GM23248 (cell line): ENCODE data around the gene LTK. TPM values are rescaled to one million over a fixed set of nuclear protein-coding genes. Genes with fewer than 3 reads are reported as not detected.
A peak's percentile ranks its signal among the peaks of the same experiment; 100 is the strongest.

Experiments
- DNase-seq: peaks from one replicate; pipeline ENCODE4 v3.0.0-alpha.2; 2015
- H2AFZ ChIP-seq: fragments of 200-600 bp; sonication (generic); 2 replicates; pipeline ENCODE4 v1.6.1; 2016; ENCODE audit warnings: antibody characterized with exemption
- H3F3A ChIP-seq: fragments of 200-600 bp; sonication (generic); 2 replicates; pipeline ENCODE4 v1.6.1; 2016; ENCODE audit warnings: mild to moderate bottlenecking, antibody characterized with exemption, mixed run types; ENCODE audit not compliant: insufficient read depth
- H3K27ac ChIP-seq: fragments of 200-600 bp; sonication (generic); 2 replicates; pipeline ENCODE4 v1.5.1; 2016; ENCODE audit warnings: mild to moderate bottlenecking
- H3K27me3 ChIP-seq: fragments of 200-600 bp; sonication (generic); replicated peaks from 2 replicates; pipeline ENCODE4 v1.6.1; 2016; ENCODE audit warnings: mild to moderate bottlenecking; ENCODE audit not compliant: insufficient read depth
- H3K36me3 ChIP-seq: fragments of 200-600 bp; sonication (generic); 2 replicates; pipeline ENCODE4 v1.6.1; 2016; ENCODE audit warnings: low read depth, mild to moderate bottlenecking
- H3K4me1 ChIP-seq: fragments of 200-600 bp; sonication (generic); 2 replicates; pipeline ENCODE4 v1.6.1; 2016; ENCODE audit warnings: mild to moderate bottlenecking; ENCODE audit not compliant: insufficient read depth
- H3K4me2 ChIP-seq: fragments of 200-600 bp; sonication (generic); one replicate; pipeline ENCODE4 v1.6.1; 2016; ENCODE audit warnings: mild to moderate bottlenecking; ENCODE audit not compliant: unreplicated experiment
- H3K4me3 ChIP-seq: fragments of 200-600 bp; sonication (generic); 2 replicates; pipeline ENCODE4 v1.5.1; 2016; ENCODE audit warnings: mild to moderate bottlenecking
- H3K79me2 ChIP-seq: fragments of 200-600 bp; sonication (generic); 2 replicates; pipeline ENCODE4 v1.6.1; 2016; ENCODE audit warnings: mild to moderate bottlenecking; ENCODE audit not compliant: insufficient read depth
- H3K9ac ChIP-seq: fragments of 200-600 bp; sonication (generic); 2 replicates; pipeline ENCODE4 v1.6.1; 2016; ENCODE audit warnings: mild to moderate bottlenecking
- H3K9me2 ChIP-seq: fragments of 200-600 bp; sonication (generic); 2 replicates; pipeline ENCODE4 v1.6.1; 2016; ENCODE audit warnings: mixed run types, mild to moderate bottlenecking, moderate library complexity; ENCODE audit not compliant: insufficient read depth
- H3K9me3 ChIP-seq: fragments of 200-600 bp; sonication (generic); one replicate; pipeline ENCODE4 v1.6.1; 2017; ENCODE audit warnings: low read depth
- H4K20me1 ChIP-seq: fragments of 200-600 bp; sonication (generic); 2 replicates; pipeline ENCODE4 v1.6.0; 2016; ENCODE audit not compliant: insufficient read depth
- EZH2 ChIP-seq: fragments of 200-600 bp; sonication (generic); IDR thresholded peaks from 2 replicates; pipeline ENCODE4 v1.6.1; 2018; ENCODE audit warnings: antibody characterized with exemption, mild to moderate bottlenecking; ENCODE audit not compliant: insufficient read depth, poor library complexity, severe bottlenecking
- EZH2phosphoT487 ChIP-seq: fragments of 200-600 bp; sonication (generic); IDR thresholded peaks from 2 replicates; pipeline ENCODE4 v1.6.1; 2018; ENCODE audit warnings: antibody characterized with exemption, moderate library complexity, mild to moderate bottlenecking, low read depth; ENCODE audit not compliant: insufficient read depth
- WGBS, 2 experiments: methylation state at CpG; one replicate each; pipeline ENCODE4 v1.1.6; 2015 to 2017; ENCODE audit warnings: low lambda C conversion rate in 2 of 2, low coverage in 1 of 2; ENCODE audit errors: missing lambda C conversion rate in 2 of 2; 5-methylcytosine and 5-hydroxymethylcytosine counted together
- in situ Hi-C: fragments of 300-500 bp; cut with MboI; formaldehyde crosslinking; loops from 2 replicates; pipeline ENCODE4 v1.15.0; 2020
- polyA plus RNA-seq: library from polyadenylated mRNA; unstranded; fragments of >200 nt; fragmentation: Nextera tagmentation; extraction: Ambion mirVana; gene quantifications from 2 replicates; pipeline ENCODE4 v1.2.1, GENCODE V29; 2016
- total RNA-seq: library from RNA; depleted of rRNA; stranded (reverse); fragments of >200 nt; shearing (Covaris generic); gene quantifications from 2 replicates; pipeline ENCODE4 v1.2.3, GENCODE V29; 2014

Gene LTK
- total and polyA plus RNA-seq, 2 experiments from 2014 or later = not detected

DNA sequence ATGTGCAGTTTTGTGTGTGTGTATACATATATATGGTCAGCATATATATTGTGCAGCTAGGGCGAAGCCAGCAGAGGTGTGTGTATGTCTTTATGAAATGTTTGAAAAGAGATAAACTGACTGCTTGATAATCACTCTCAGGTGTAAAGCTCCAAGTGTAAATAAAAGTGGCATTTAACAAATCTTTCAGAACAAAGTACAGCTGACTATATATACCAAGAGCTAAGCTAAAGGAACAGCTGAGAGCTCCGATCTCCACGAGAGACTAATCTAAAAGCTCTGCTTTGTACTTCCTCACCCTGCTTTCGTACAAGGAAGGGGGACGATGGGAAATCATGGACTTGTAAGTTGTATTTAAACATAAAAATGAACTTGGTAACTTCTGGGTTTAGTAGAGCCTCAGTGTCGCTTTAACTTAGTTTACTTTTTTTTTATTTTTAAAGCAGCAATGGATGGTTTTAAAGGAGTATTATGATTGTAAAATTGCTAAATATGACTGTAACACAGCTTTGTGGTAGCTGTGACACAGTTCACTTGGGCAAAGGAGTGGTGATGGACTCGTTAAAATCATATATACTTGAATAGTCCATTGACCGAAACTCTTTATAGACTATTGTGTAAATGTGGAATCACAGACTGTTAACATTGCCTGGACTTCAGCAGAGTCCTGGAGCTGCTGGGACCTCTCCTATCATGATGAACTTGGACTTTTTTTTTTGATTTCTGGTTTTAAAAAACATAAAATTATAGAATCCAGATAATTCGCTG, 31.3 kb downstream of the LTK start:
- H3K27me3 ChIP-seq = no peaks in the 10 kb centered on the region
- H3K9ac ChIP-seq = no peak overlapping the region
- no peaks in the 10 kb centered on the region for H3F3A ChIP-seq
- no peak overlapping the region for H2AFZ ChIP-seq
- no peaks in the 10 kb centered on the region for H4K20me1 ChIP-seq
- H3K4me1 ChIP-seq = no peaks in the 10 kb centered on the region
- no peaks in the 10 kb centered on the region for H3K9me2 ChIP-seq
- DNase-seq = no peak
- H3K36me3 ChIP-seq = peaks cover 36% of the 10 kb centered on the region
- no peaks in the 10 kb centered on the region for H3K9me3 ChIP-seq
- no peak overlapping the region for H3K4me3 ChIP-seq
- WGBS, 2 experiments = 94 to 96% methylated on average over 9 of the region's 9 CpGs
- no peak for TF ChIP-seq EZH2
- in situ Hi-C loops = no loop called here
- no peak overlapping the region for H3K4me2 ChIP-seq
- H3K27ac ChIP-seq = no peak overlapping the region
- no peaks in the 10 kb centered on the region for H3K79me2 ChIP-seq

DNA sequence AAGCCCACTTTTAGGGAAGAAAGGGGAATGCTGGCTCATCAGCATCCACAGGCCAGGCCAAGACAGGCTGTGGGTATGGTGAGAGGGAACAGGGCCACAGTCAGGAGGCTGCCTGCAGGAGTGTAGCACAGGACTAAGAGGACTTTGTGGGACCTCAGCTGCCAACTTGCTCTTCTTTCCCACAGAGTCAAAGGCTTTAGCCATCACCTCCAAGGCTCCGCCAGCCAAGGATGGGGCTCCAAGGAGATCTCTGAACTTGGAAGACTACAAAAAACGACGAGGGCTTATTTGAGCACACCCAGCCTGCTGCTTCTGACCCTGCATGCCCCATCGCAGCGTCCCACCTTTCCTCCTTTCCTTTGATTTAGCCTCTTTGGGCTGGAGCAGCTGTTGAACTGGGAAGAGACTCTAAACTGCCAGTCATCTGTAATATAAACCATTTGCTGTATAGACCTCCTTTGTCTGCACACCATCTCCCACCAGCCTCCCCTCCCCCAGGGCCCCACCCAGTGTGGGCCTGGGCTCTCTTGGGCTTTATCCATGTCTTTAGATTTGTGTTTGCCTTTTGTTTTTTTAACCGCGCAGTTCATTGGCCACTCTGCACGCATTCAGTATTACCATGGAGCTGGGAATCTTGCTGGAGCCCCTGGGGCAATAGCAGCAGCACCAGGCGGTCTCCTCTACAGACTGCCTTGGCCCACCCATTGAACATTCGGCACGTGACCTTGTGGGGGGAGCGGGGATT, 33.1 kb downstream of the LTK start:
- 97 to 98% methylated on average over 12 of the region's 12 CpGs for WGBS, 2 experiments
- Histone ChIP-seq H3K4me1 (no peaks in the 10 kb centered on the region), H2AFZ (no peak overlapping the region), H3F3A (no peaks in the 10 kb centered on the region), H3K9ac (no peak overlapping the region), H3K4me2 (no peak overlapping the region), H3K4me3 (no peak overlapping the region), H3K9me2 (no peaks in the 10 kb centered on the region), H4K20me1 (no peaks in the 10 kb centered on the region), H3K9me3 (no peaks in the 10 kb centered on the region), H3K79me2 (no peaks in the 10 kb centered on the region), H3K27ac (no peak overlapping the region), H3K27me3 (no peaks in the 10 kb centered on the region), H3K36me3 (peaks cover 51% of the 10 kb centered on the region)
- DNase-seq = no peak
- in situ Hi-C loops = no loop called here
- TF ChIP-seq EZH2phosphoT487 (no peak), EZH2 (no peak)

DNA sequence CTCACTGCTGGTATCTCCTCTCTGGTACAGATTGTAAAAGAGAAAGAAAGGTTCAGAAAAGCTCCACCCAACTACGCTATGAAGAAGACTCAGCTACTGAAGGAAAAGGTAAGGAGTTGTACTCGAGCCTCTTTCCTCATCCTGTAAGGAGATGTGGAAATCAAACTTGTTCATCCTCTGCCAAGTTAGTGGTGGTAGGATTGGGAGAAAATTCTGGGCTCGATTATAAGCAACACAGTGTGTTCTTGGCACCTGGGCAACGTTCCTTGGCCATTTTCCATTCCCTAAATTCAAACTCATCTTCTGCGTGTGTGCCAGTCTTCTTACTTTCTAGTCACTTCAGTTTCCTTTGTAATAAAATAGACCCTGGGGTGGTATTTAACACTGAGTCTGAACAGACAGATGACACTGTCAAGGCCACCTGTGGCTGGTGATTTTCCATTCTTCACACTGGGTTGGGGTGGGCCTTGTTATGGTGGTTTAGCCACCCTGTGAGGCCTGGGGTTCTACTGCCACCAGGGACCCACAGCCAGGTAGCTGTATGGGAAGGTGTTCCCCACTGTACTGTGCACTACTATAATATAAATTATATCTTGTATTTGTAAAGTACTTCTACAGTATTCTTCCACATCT, 37.1 kb downstream of the LTK start:
- Histone ChIP-seq H3K9ac (no peak overlapping the region), H4K20me1 (no peaks in the 10 kb centered on the region), H3K4me3 (no peak overlapping the region), H3K4me1 (no peaks in the 10 kb centered on the region), H3K79me2 (no peaks in the 10 kb centered on the region), H3F3A (no peaks in the 10 kb centered on the region), H3K36me3 (peaks cover 58% of the 10 kb centered on the region), H3K9me3 (no peaks in the 10 kb centered on the region), H3K27me3 (no peaks in the 10 kb centered on the region), H2AFZ (no peak overlapping the region), H3K9me2 (no peaks in the 10 kb centered on the region), H3K4me2 (no peak overlapping the region), H3K27ac (peak overlapping the region; percentile 35)
- in situ Hi-C loops = no loop called here
- TF ChIP-seq EZH2 = no peak
- TF ChIP-seq EZH2phosphoT487 = no peak
- 87% methylated on average over 5 of the region's 5 CpGs for WGBS, 2 experiments
- no peak for DNase-seq

DNA sequence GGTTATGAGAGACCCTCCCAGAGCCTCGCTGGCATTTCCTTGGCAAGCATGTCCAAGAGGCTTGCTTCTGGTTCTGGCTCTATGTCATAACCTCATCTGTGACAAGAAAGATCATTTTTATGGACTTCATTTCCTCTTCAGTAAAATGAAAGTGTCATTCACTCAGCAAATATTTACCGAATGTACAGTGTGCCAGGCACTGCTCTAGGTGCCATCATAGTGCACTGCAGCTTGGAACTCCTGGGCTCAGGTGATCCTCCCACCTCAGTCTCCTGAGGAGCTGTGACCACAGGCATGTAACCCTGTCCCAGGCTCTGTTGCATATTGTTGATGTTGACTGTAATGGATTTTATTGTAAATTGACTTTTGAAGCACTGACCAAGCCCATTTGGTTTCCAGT, 38.7 kb downstream of the LTK start:
- Histone ChIP-seq H3K27me3 (no peaks in the 10 kb centered on the region), H3K4me1 (no peaks in the 10 kb centered on the region), H3K4me3 (no peak overlapping the region), H2AFZ (no peak overlapping the region), H3K9me3 (no peaks in the 10 kb centered on the region), H3K36me3 (peaks cover 67% of the 10 kb centered on the region), H3K9ac (no peak overlapping the region), H3F3A (no peaks in the 10 kb centered on the region), H3K4me2 (no peak overlapping the region), H3K27ac (no peak overlapping the region), H4K20me1 (no peaks in the 10 kb centered on the region), H3K9me2 (no peaks in the 10 kb centered on the region), H3K79me2 (no peaks in the 10 kb centered on the region)
- no peak for DNase-seq
- TF ChIP-seq EZH2 = no peak
- no peak for TF ChIP-seq EZH2phosphoT487
- in situ Hi-C loops = no loop called here
- 75 to 83% methylated on average over 2 of the region's 2 CpGs for WGBS, 2 experiments
